ENCODE measurements around the gene FAM53B.

DNA sequence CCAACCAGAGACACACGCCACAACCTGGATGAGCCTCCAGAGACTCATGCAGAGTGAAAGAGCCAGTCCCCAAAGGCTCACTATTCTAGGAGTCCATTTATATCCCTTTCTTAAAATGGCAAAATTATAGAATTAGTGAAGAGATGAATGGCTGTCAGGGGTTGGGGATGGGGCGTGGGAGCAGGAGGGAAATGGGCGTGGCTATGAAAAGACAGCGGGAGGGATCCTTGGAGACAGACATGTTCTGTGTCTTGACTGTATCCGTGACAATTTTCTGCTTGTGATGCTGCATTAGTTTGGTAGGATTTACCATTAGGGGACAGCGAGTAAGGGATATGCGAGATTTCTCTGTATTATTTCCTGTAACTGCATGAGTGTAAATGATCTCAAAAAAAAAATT lies 33.0 kb downstream of the FAM53B start:
- no peak for TF ChIP-seq POLR2AphosphoS5 (IDR thresholded peaks at IDR 0.05)
- TF ChIP-seq CTCF (IDR thresholded peaks at IDR 0.05), result no peak
- TF ChIP-seq EP300 (IDR thresholded peaks at IDR 0.05), result no peak

Measured in esophagus muscularis mucosa (tissue), 4 donors.